KMS-11 (cell line): Measurements from ENCODE around the gene SYK.

Experiments
- H2AFZ ChIP-seq: fragments of 200-600 bp; sonication (generic); 2 replicates; pipeline ENCODE4 v1.6.1; 2016; ENCODE audit warnings: antibody characterized with exemption, mixed run types, low read depth
- H3K27ac ChIP-seq: fragments of 200-600 bp; sonication (generic); 2 replicates; pipeline ENCODE4 v1.6.1; 2016; ENCODE audit warnings: mild to moderate bottlenecking, mixed run types
- H3K27me3 ChIP-seq: fragments of 200-600 bp; sonication (generic); 2 replicates; pipeline ENCODE4 v1.6.1; 2017; ENCODE audit warnings: mild to moderate bottlenecking, low read depth, mixed run types, moderate library complexity; ENCODE audit not compliant: insufficient read depth
- H3K36me3 ChIP-seq: fragments of 200-600 bp; sonication (generic); 2 replicates; pipeline ENCODE4 v1.6.1; 2017; ENCODE audit warnings: mild to moderate bottlenecking, mixed run types; ENCODE audit not compliant: insufficient read depth
- H3K4me1 ChIP-seq: fragments of 200-600 bp; sonication (generic); 2 replicates; pipeline ENCODE4 v1.6.1; 2016; ENCODE audit warnings: mild to moderate bottlenecking, low read depth, mixed run types; ENCODE audit not compliant: poor library complexity, severe bottlenecking
- H3K4me2 ChIP-seq: fragments of 200-600 bp; sonication (generic); 2 replicates; pipeline ENCODE4 v1.7.0; 2016; ENCODE audit warnings: mild to moderate bottlenecking, mixed run types
- H3K4me3 ChIP-seq: fragments of 200-600 bp; sonication (generic); IDR thresholded peaks from 2 replicates; pipeline ENCODE4 v1.6.1; 2017; ENCODE audit warnings: low read depth, low read length, mixed read lengths; ENCODE audit not compliant: insufficient read depth
- H3K79me2 ChIP-seq: fragments of 200-600 bp; sonication (generic); 2 replicates; pipeline ENCODE4 v1.6.1; 2016; ENCODE audit warnings: low read depth, mixed run types; ENCODE audit not compliant: insufficient read depth
- H3K9ac ChIP-seq: fragments of 200-600 bp; sonication (generic); 2 replicates; pipeline ENCODE4 v1.6.1; 2016; ENCODE audit warnings: mild to moderate bottlenecking, mixed run types
- H4K20me1 ChIP-seq: fragments of 200-600 bp; sonication (generic); 2 replicates; pipeline ENCODE4 v1.6.1; 2016; ENCODE audit warnings: mild to moderate bottlenecking, mixed run types; ENCODE audit not compliant: insufficient read depth
- TF ChIP-seq, protein P1 (sequence below): fragments of 200-600 bp; sonication (generic); conservative IDR thresholded peaks from 2 replicates; pipeline ENCODE4 v1.6.1; 2017; ENCODE audit warnings: low read depth, mild to moderate bottlenecking, antibody characterized with exemption, low read length, moderate library complexity, mixed read lengths

Gene SYK

DNA sequence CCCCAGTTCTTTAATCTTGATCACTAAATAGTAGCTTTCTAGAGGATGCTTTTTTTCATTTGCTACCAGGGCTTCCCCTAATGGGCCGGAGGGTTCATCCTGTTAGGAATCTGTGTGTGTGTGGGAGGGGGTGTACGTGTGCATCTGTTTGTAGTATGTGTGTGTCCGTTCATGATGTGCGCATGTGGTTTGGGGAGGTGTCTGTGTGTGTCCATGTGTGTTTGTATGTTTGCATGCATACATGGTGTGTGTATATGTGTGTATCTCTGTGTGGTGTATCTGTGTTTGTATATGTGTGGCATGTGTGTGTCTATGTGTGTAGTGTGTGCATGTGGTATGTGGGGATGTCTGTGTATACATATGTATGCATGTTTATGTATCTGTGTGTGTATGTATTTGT, 106.2 kb downstream of the SYK start:
- Histone ChIP-seq H3K79me2 (no peaks in the 10 kb centered on the region), H3K4me1 (no peaks in the 10 kb centered on the region), H3K4me3 (no peak overlapping the region), H3K4me2 (no peak overlapping the region), H3K9ac (no peak overlapping the region), H3K36me3 (no peaks in the 10 kb centered on the region), H4K20me1 (no peaks in the 10 kb centered on the region), H2AFZ (no peak overlapping the region), H3K27me3 (no peaks in the 10 kb centered on the region), H3K27ac (no peak overlapping the region)
- TF ChIP-seq, protein P1, sequence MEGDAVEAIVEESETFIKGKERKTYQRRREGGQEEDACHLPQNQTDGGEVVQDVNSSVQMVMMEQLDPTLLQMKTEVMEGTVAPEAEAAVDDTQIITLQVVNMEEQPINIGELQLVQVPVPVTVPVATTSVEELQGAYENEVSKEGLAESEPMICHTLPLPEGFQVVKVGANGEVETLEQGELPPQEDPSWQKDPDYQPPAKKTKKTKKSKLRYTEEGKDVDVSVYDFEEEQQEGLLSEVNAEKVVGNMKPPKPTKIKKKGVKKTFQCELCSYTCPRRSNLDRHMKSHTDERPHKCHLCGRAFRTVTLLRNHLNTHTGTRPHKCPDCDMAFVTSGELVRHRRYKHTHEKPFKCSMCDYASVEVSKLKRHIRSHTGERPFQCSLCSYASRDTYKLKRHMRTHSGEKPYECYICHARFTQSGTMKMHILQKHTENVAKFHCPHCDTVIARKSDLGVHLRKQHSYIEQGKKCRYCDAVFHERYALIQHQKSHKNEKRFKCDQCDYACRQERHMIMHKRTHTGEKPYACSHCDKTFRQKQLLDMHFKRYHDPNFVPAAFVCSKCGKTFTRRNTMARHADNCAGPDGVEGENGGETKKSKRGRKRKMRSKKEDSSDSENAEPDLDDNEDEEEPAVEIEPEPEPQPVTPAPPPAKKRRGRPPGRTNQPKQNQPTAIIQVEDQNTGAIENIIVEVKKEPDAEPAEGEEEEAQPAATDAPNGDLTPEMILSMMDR = no peak

DNA sequence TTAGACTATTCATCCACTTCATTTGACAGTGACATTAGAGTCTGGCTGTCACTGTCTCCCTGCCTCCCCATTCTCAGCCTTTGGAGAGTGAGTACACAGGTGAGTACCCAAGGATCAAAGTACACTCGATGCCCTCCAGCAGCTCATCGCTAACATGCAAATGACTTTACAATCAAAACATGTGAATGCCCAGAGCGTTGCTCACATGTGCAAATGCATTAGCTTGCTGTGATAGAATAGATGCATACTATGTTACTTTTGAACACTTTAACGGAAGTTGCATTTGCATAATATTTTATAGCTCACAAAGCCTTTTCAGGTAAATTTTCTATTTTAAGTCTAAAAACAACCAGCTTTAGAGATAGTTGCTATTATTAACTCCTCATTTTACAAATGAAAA, 107.6 kb downstream of the SYK start:
- no peak overlapping the region for H3K27ac ChIP-seq
- no peaks in the 10 kb centered on the region for H3K4me1 ChIP-seq
- no peak overlapping the region for H3K4me3 ChIP-seq
- H3K79me2 ChIP-seq = no peaks in the 10 kb centered on the region
- H2AFZ ChIP-seq = no peak overlapping the region
- H4K20me1 ChIP-seq = no peaks in the 10 kb centered on the region
- H3K27me3 ChIP-seq = no peaks in the 10 kb centered on the region
- H3K36me3 ChIP-seq = no peaks in the 10 kb centered on the region
- TF ChIP-seq, protein P1 = no peak
- no peak overlapping the region for H3K9ac ChIP-seq
- no peak overlapping the region for H3K4me2 ChIP-seq

DNA sequence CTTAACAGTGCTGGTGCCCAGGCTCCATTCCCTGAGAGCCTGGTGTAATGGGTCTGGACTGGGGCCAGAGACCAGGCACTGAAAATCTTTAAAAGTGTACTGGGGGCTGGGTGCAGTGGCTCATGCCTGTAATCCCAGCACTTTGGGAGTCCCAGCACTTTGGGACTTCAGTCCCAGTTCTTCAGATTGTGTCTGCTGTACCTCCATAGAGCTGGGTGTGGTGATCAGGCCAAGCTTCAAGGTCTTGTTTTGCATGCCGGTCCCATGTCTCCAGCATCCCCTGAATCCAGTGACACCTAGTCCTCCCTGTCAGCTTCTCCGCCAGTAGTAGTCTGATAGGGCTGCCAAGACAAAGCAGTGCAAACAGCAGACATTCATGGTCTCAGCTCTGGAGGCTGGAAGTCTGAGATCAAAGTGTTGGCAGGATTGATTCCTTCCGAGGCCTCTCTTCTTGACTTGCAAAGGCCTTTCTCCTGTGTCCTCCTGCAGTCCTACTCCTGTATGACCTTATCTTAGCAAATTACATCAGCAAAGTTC, 108.2 kb downstream of the SYK start:
- Histone ChIP-seq H3K36me3 (no peaks in the 10 kb centered on the region), H3K79me2 (no peaks in the 10 kb centered on the region), H3K4me1 (peaks cover 5% of the 10 kb centered on the region), H3K27me3 (no peaks in the 10 kb centered on the region), H3K27ac (no peak overlapping the region), H3K4me2 (no peak overlapping the region), H3K9ac (no peak overlapping the region), H4K20me1 (no peaks in the 10 kb centered on the region), H3K4me3 (no peak overlapping the region), H2AFZ (no peak overlapping the region)
- TF ChIP-seq, protein P1 = no peak

DNA sequence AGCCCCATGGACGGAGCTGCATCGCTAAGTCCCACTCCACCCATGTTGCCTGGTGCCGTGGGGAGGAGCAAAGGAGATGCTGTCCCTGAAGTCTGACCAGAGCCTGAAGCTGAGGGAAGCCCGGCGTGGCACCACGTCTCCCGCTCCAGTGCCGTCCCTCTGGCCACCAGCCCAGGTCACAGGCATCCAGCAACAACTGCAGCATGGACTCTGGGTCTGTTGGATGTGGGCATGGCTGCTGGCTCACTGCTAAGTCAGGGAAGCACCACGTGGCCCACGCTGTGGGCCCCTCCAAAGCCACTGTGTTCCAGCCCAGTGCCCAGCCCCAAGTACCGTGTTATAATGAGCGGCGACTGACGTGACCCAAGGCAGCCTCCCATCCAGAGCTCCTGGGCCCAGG, 112.6 kb downstream of the SYK start:
- H3K36me3 ChIP-seq = no peaks in the 10 kb centered on the region
- H2AFZ ChIP-seq = no peak overlapping the region
- TF ChIP-seq, protein P1 = no peak
- no peaks in the 10 kb centered on the region for H3K79me2 ChIP-seq
- peaks cover 49% of the 10 kb centered on the region for H3K4me1 ChIP-seq
- H3K27ac ChIP-seq = no peak overlapping the region
- no peaks in the 10 kb centered on the region for H3K27me3 ChIP-seq
- no peak overlapping the region for H3K9ac ChIP-seq
- no peak overlapping the region for H3K4me3 ChIP-seq
- no peak overlapping the region for H3K4me2 ChIP-seq
- H4K20me1 ChIP-seq = no peaks in the 10 kb centered on the region
